A673 (cell line): ENCODE data around the gene UBA52.

Experiments
- CTCF ChIP-seq: fragments of 300-800, 200-600 bp; sonication (generic); conservative IDR thresholded peaks from 2 replicates; pipeline ENCODE4 v1.5.1; 2017; ENCODE audit warnings: low read depth, mild to moderate bottlenecking, antibody characterized with exemption, low read length, moderate library complexity, mixed read lengths
- EZH2 ChIP-seq: fragments of 200-600 bp; sonication (generic); IDR thresholded peaks from 2 replicates; pipeline ENCODE4 v1.6.1; 2017; ENCODE audit warnings: borderline replicate concordance, low read depth, mild to moderate bottlenecking, mixed read lengths, antibody characterized with exemption, low read length; ENCODE audit not compliant: poor library complexity, severe bottlenecking

- TF ChIP-seq CTCF: no peak
- TF ChIP-seq EZH2: no peak
Measured at GRCh38 chr19:18603958-18604819, 32.5 kb downstream of the UBA52 start.
